Neural progenitor cell (in vitro differentiated cells): ENCODE data around the gene MITD1. TPM values are rescaled to one million over a fixed set of nuclear protein-coding genes. Genes with fewer than 3 reads are reported as not detected.
A peak's percentile ranks its signal among the peaks of the same experiment; 100 is the strongest.

ENCODE experiments used
- DNase-seq: peaks from one replicate; pipeline ENCODE4 v3.0.0-alpha.2; 2016; ENCODE audit warnings: low spot score
- H2AFZ ChIP-seq: fragments of 200-600 bp; sonication (generic); replicated peaks from 2 replicates; pipeline ENCODE4 v1.6.1; 2016; ENCODE audit warnings: antibody characterized with exemption
- H3F3A ChIP-seq: fragments of 200-600 bp; sonication (generic); 2 replicates; pipeline ENCODE4 v1.6.1; 2016; ENCODE audit warnings: antibody characterized with exemption, low read depth
- H3K27ac ChIP-seq: fragments of 200-600 bp; sonication (generic); 2 replicates; pipeline ENCODE4 v1.5.1; 2016; ENCODE audit warnings: mild to moderate bottlenecking
- H3K27me3 ChIP-seq: fragments of 200-600 bp; sonication (generic); 2 replicates; pipeline ENCODE4 v1.6.1; 2016; ENCODE audit warnings: mild to moderate bottlenecking, moderate library complexity
- H3K36me3 ChIP-seq: fragments of 200-600 bp; sonication (generic); 2 replicates; pipeline ENCODE4 v1.5.1; 2016
- H3K4me1 ChIP-seq: fragments of 200-600 bp; sonication (generic); 2 replicates; pipeline ENCODE4 v1.6.1; 2016; ENCODE audit warnings: mixed run types
- H3K4me2 ChIP-seq: fragments of 200-600 bp; sonication (generic); 2 replicates; pipeline ENCODE4 v1.6.1; 2016
- H3K4me3 ChIP-seq: fragments of 200-600 bp; sonication (generic); 2 replicates; pipeline ENCODE4 v1.5.1; 2016
- H3K79me2 ChIP-seq: fragments of 200-600 bp; sonication (generic); 2 replicates; pipeline ENCODE4 v1.6.1; 2016; ENCODE audit warnings: low read depth
- H3K9ac ChIP-seq: fragments of 200-600 bp; sonication (generic); 2 replicates; pipeline ENCODE4 v1.6.1; 2016
- H3K9me3 ChIP-seq: fragments of 200-600 bp; sonication (generic); 2 replicates; pipeline ENCODE4 v1.5.1; 2016; ENCODE audit warnings: low read depth
- H4K20me1 ChIP-seq: fragments of 200-600 bp; sonication (generic); 2 replicates; pipeline ENCODE4 v1.6.1; 2016; ENCODE audit warnings: low read depth
- H3K27ac Mint-ChIP-seq: 3 replicates; pipeline ENCODE4 v1.8.0; 2021; ENCODE audit warnings: mixed read lengths
- H3K27me3 Mint-ChIP-seq: 2 replicates; pipeline ENCODE4 v1.8.0; 2022; ENCODE audit warnings: low read depth, mild to moderate bottlenecking, inconsistent platforms, moderate library complexity, mixed read lengths; ENCODE audit not compliant: insufficient read depth
- H3K36me3 Mint-ChIP-seq: 3 replicates; pipeline ENCODE4 v1.8.0; 2021; ENCODE audit warnings: mixed read lengths
- H3K4me1 Mint-ChIP-seq: 3 replicates; pipeline ENCODE4 v1.8.0; 2021; ENCODE audit warnings: mixed read lengths
- H3K4me3 Mint-ChIP-seq: 3 replicates; pipeline ENCODE4 v1.8.0; 2021; ENCODE audit warnings: mild to moderate bottlenecking, moderate library complexity, mixed read lengths
- H3K9me3 Mint-ChIP-seq: 3 replicates; pipeline ENCODE4 v1.8.0; 2020; ENCODE audit warnings: mixed read lengths
- CTCF ChIP-seq: fragments of 200-600 bp; sonication (generic); IDR thresholded peaks from 2 replicates; pipeline ENCODE4 v1.5.1; 2017; ENCODE audit warnings: antibody characterized with exemption, mild to moderate bottlenecking
- EZH2 ChIP-seq: fragments of 200-600 bp; sonication (generic); IDR thresholded peaks from 2 replicates; pipeline ENCODE4 v1.6.1; 2017; ENCODE audit warnings: antibody characterized with exemption, mild to moderate bottlenecking, moderate library complexity
- EZH2phosphoT487 ChIP-seq: fragments of 200-600 bp; sonication (generic); IDR thresholded peaks from 2 replicates; pipeline ENCODE4 v1.6.1; 2017; ENCODE audit warnings: antibody characterized with exemption
- total RNA-seq: library from RNA; depleted of rRNA; stranded (reverse); fragments of >200 nt; gene quantifications from 2 replicates; pipeline ENCODE4 v1.2.3, GENCODE V29; 2015; ENCODE audit warnings: low replicate concordance

MITD1 gene
- total RNA-seq, 1 donor from 2014 or later, result 82.3 TPM

GRCh38 chr2:99152199-99152895, 28.5 kb downstream of the MITD1 start:
- H3K79me2 ChIP-seq, result peaks cover 11% of the 10 kb centered on the region
- H2AFZ ChIP-seq, result no peak overlapping the region
- H3K27me3 ChIP-seq, result no peaks in the 10 kb centered on the region
- Mint-ChIP-seq H3K27ac (no peak overlapping the region), H3K4me3 (no peak overlapping the region), H3K36me3 (peaks cover 3% of the 10 kb centered on the region), H3K4me1 (peaks cover 23% of the 10 kb centered on the region), H3K9me3 (no peaks in the 10 kb centered on the region), H3K27me3 (peaks cover 2% of the 10 kb centered on the region)
- H3F3A ChIP-seq, result peaks cover 13% of the 10 kb centered on the region
- no peak for DNase-seq
- peaks cover 7% of the 10 kb centered on the region for H3K4me1 ChIP-seq
- H3K4me3 ChIP-seq, result no peak overlapping the region
- TF ChIP-seq EZH2phosphoT487, result no peak
- no peak for TF ChIP-seq EZH2
- H3K27ac ChIP-seq, result no peak overlapping the region
- H3K36me3 ChIP-seq, result no peaks in the 10 kb centered on the region
- H3K9ac ChIP-seq, result no peak overlapping the region
- no peaks in the 10 kb centered on the region for H4K20me1 ChIP-seq
- no peaks in the 10 kb centered on the region for H3K9me3 ChIP-seq
- H3K4me2 ChIP-seq, result no peak overlapping the region

GRCh38 chr2:99150706-99151105, 30.2 kb downstream of the MITD1 start:
- no peak overlapping the region for H3K27ac ChIP-seq
- DNase-seq, result no peak
- H3K36me3 Mint-ChIP-seq, result peaks cover 3% of the 10 kb centered on the region
- no peaks in the 10 kb centered on the region for H3K27me3 ChIP-seq
- no peak overlapping the region for H3K4me2 ChIP-seq
- no peaks in the 10 kb centered on the region for H3K9me3 ChIP-seq
- no peaks in the 10 kb centered on the region for H4K20me1 ChIP-seq
- no peak overlapping the region for H3K4me3 Mint-ChIP-seq
- no peaks in the 10 kb centered on the region for H3K36me3 ChIP-seq
- TF ChIP-seq CTCF, result no peak
- no peaks in the 10 kb centered on the region for H3K9me3 Mint-ChIP-seq
- peaks cover 5% of the 10 kb centered on the region for H3K79me2 ChIP-seq
- no peak overlapping the region for H3K9ac ChIP-seq
- H2AFZ ChIP-seq, result no peak overlapping the region
- no peak overlapping the region for H3K27ac Mint-ChIP-seq
- no peak overlapping the region for H3K4me3 ChIP-seq
- H3F3A ChIP-seq, result peaks cover 13% of the 10 kb centered on the region
- peaks cover 7% of the 10 kb centered on the region for H3K4me1 ChIP-seq
- peaks cover 2% of the 10 kb centered on the region for H3K27me3 Mint-ChIP-seq
- H3K4me1 Mint-ChIP-seq, result peaks cover 16% of the 10 kb centered on the region

- Histone ChIP-seq H3K9me3 (no peaks in the 10 kb centered on the region), H3K79me2 (peaks cover 12% of the 10 kb centered on the region), H3K4me1 (peaks cover 12% of the 10 kb centered on the region), H4K20me1 (no peaks in the 10 kb centered on the region), H2AFZ (peak within 1 kb of the TSS; percentile 96), H3F3A (peaks cover 30% of the 10 kb centered on the region), H3K27ac (peak within 1 kb of the TSS; percentile 71), H3K9ac (peak within 1 kb of the TSS; percentile 15), H3K27me3 (peaks cover 10% of the 10 kb centered on the region), H3K4me3 (peak within 1 kb of the TSS; percentile 79), H3K36me3 (no peaks in the 10 kb centered on the region), H3K4me2 (peak within 1 kb of the TSS; percentile 85)
- TF ChIP-seq CTCF (no peak), EZH2phosphoT487 (no peak), EZH2 (no peak)
- DNase-seq, result peak; percentile 98
- no peaks in the 10 kb centered on the region for H3K36me3 Mint-ChIP-seq
- H3K27me3 Mint-ChIP-seq, result peaks cover 14% of the 10 kb centered on the region
- peaks cover 7% of the 10 kb centered on the region for H3K4me1 Mint-ChIP-seq
- peaks cover 2% of the 10 kb centered on the region for H3K9me3 Mint-ChIP-seq
- peak within 1 kb of the TSS; percentile 63 for H3K27ac Mint-ChIP-seq
- peak within 1 kb of the TSS; percentile 96 for H3K4me3 Mint-ChIP-seq
Observed at GRCh38 chr2:99141110-99142108, 39.4 kb downstream of the MITD1 start, which contains the start of gene C2orf15. Gene C2orf15, plus strand, starts transcription at chr2:99141707. Its CDS starts 8,852 bp downstream, at chr2:99150559.
